ENCODE data around the gene THEMIS. TPM values are rescaled to one million over a fixed set of nuclear protein-coding genes. Genes with fewer than 3 reads are reported as not detected.

Gene THEMIS
- polyA plus RNA-seq, 1 donor from 2014 or later, result not detected

GRCh38 chr6:127921982-127922381 is 21.1 kb upstream of the THEMIS start:
- H3K27ac ChIP-seq (ENCODE audit: low read length), result no peak overlapping the region
- H3K4me3 ChIP-seq (ENCODE audit: low read length), result no peak overlapping the region
- no peaks in the 10 kb centered on the region for H3K36me3 ChIP-seq (ENCODE audit: insufficient read depth, low read length)
- no peaks in the 10 kb centered on the region for H3K9me2 ChIP-seq (ENCODE audit: insufficient read depth, low read length)
- H3F3A ChIP-seq (ENCODE audit: insufficient read depth, low read length, poor library complexity, severe bottlenecking), result no peaks in the 10 kb centered on the region
- no peak overlapping the region for H3K9ac ChIP-seq (ENCODE audit: low read length)
- no peaks in the 10 kb centered on the region for H3K79me2 ChIP-seq (replicated peaks; ENCODE audit: insufficient read depth, low read length)
- H4K20me1 ChIP-seq (ENCODE audit: insufficient read depth), result no peaks in the 10 kb centered on the region
- no peaks in the 10 kb centered on the region for H3K27me3 ChIP-seq (ENCODE audit: insufficient read depth, low read depth, low read length)
- TF ChIP-seq SMC3 (conservative IDR thresholded peaks at IDR 0.05; ENCODE audit: poor library complexity), result no peak
- TF ChIP-seq CTCF (IDR thresholded peaks at IDR 0.05; ENCODE audit: poor library complexity, severe bottlenecking), result no peak
- TF ChIP-seq REST (IDR thresholded peaks at IDR 0.05; ENCODE audit: borderline replicate concordance), result no peak
- H3K9me3 ChIP-seq (ENCODE audit: low read length), result peaks cover 7% of the 10 kb centered on the region
- H2AFZ ChIP-seq (ENCODE audit: low read depth, low read length), result no peak overlapping the region
- H3K4me2 ChIP-seq (ENCODE audit: low read length), result no peak overlapping the region

GRCh38 chr6:127920804-127921203 is 19.9 kb upstream of the THEMIS start:
- Histone ChIP-seq H3K9me2 (ENCODE audit: insufficient read depth, low read length) (no peaks in the 10 kb centered on the region), H3K4me3 (ENCODE audit: low read length) (no peak overlapping the region), H3K36me3 (ENCODE audit: insufficient read depth, low read length) (no peaks in the 10 kb centered on the region), H3F3A (ENCODE audit: insufficient read depth, low read length, poor library complexity, severe bottlenecking) (no peaks in the 10 kb centered on the region), H4K20me1 (ENCODE audit: insufficient read depth) (no peaks in the 10 kb centered on the region), H3K9me3 (ENCODE audit: low read length) (peaks cover 6% of the 10 kb centered on the region), H3K4me2 (ENCODE audit: low read length) (no peak overlapping the region), H3K9ac (ENCODE audit: low read length) (no peak overlapping the region), H3K27me3 (ENCODE audit: insufficient read depth, low read depth, low read length) (no peaks in the 10 kb centered on the region), H2AFZ (ENCODE audit: low read depth, low read length) (no peak overlapping the region), H3K79me2 (replicated peaks; ENCODE audit: insufficient read depth, low read length) (no peaks in the 10 kb centered on the region), H3K27ac (ENCODE audit: low read length) (no peak overlapping the region)
- no peak for TF ChIP-seq POLR2AphosphoS5 (IDR thresholded peaks at IDR 0.05)
- TF ChIP-seq RAD21 (conservative IDR thresholded peaks at IDR 0.05), result no peak
- no peak for TF ChIP-seq MXI1 (conservative IDR thresholded peaks at IDR 0.05; ENCODE audit: poor library complexity, severe bottlenecking)
- no peak for TF ChIP-seq EZH2 (IDR thresholded peaks at IDR 0.05; ENCODE audit: borderline replicate concordance, insufficient read depth, low read length, poor library complexity, severe bottlenecking)
- no peak for TF ChIP-seq TAF1 (IDR thresholded peaks at IDR 0.05; ENCODE audit: low read depth)
- no peak for TF ChIP-seq REST (IDR thresholded peaks at IDR 0.05; ENCODE audit: borderline replicate concordance)
- no peak for TF ChIP-seq CTCF (IDR thresholded peaks at IDR 0.05; ENCODE audit: poor library complexity, severe bottlenecking)
- TF ChIP-seq EP300 (conservative IDR thresholded peaks at IDR 0.05; ENCODE audit: poor library complexity, severe bottlenecking), result no peak
- TF ChIP-seq SMC3 (conservative IDR thresholded peaks at IDR 0.05; ENCODE audit: poor library complexity), result no peak

Measured in neural cell (in vitro differentiated cells).